GM21526 (cell line): ENCODE results near the gene CYP19A1.
"Not testable (repeated sequence)": the region's sequence is repeated elsewhere in the genome, so short reads cannot be mapped to it uniquely, and the experiment has no call there.

ENCODE experiments used
- ATAC-seq: cut with Tn5 transposase; IDR thresholded peaks from one replicate; pipeline ENCODE4 v1.9.1; 2021; ENCODE audit warnings: moderate library complexity; ENCODE audit not compliant: unreplicated experiment, low FRiP score

CYP19A1 gene

GRCh38 chr15:51265037-51265555 lies 73.3 kb downstream of the CYP19A1 start:
- ATAC-seq: no peak

- ATAC-seq: no peak
These were observed 74.7 kb downstream of the CYP19A1 start for GRCh38 chr15:51263726-51264125.

- ATAC-seq: no peak
These were observed 75.3 kb downstream of the CYP19A1 start for GRCh38 chr15:51263116-51263515.

- ATAC-seq: no peak
These were observed 75.9 kb downstream of the CYP19A1 start for GRCh38 chr15:51262463-51262862.

- not testable (repeated sequence) for ATAC-seq
These were observed 77.3 kb downstream of the CYP19A1 start for GRCh38 chr15:51261113-51261512.

GRCh38 chr15:51260202-51260601 lies 78.2 kb downstream of the CYP19A1 start:
- no peak for ATAC-seq

- no peak for ATAC-seq
These were observed 82.9 kb downstream of the CYP19A1 start for GRCh38 chr15:51255533-51255932.

GRCh38 chr15:51253366-51253765 lies 85.0 kb downstream of the CYP19A1 start:
- no peak for ATAC-seq

- ATAC-seq: no peak
These were observed 85.7 kb downstream of the CYP19A1 start for GRCh38 chr15:51252671-51253070.

GRCh38 chr15:51251556-51251955 lies 86.8 kb downstream of the CYP19A1 start:
- ATAC-seq: no peak

GRCh38 chr15:51250217-51251011 lies 88.0 kb downstream of the CYP19A1 start:
- no peak for ATAC-seq

- no peak for ATAC-seq
These were observed 92.8 kb downstream of the CYP19A1 start for GRCh38 chr15:51245628-51246027.

- ATAC-seq: no peak
These were observed 94.0 kb downstream of the CYP19A1 start for GRCh38 chr15:51244423-51244869.

GRCh38 chr15:51243774-51244173 lies 94.6 kb downstream of the CYP19A1 start:
- no peak for ATAC-seq

- no peak for ATAC-seq
These were observed 98.3 kb downstream of the CYP19A1 start for GRCh38 chr15:51240066-51240465.

GRCh38 chr15:51237816-51238215 lies 100.6 kb downstream of the CYP19A1 start:
- ATAC-seq: no peak

GRCh38 chr15:51234176-51234927 lies 104.0 kb downstream of the CYP19A1 start:
- no peak for ATAC-seq

GRCh38 chr15:51232581-51232980 lies 105.8 kb downstream of the CYP19A1 start:
- no peak for ATAC-seq

GRCh38 chr15:51229907-51230330 lies 108.5 kb downstream of the CYP19A1 start:
- no peak for ATAC-seq

GRCh38 chr15:51227940-51228732 lies 110.3 kb downstream of the CYP19A1 start:
- ATAC-seq: peak; percentile 84
